Keratinocyte (primary cell): Measurements from ENCODE around the gene SPATA19.

Source experiments
- EZH2 ChIP-seq: IDR thresholded peaks from one replicate; pipeline ENCODE4 v1.6.1; 2012; ENCODE audit warnings: inconsistent platforms, mild to moderate bottlenecking, low read length, moderate library complexity
- TF ChIP-seq, protein P1 (sequence below), 3 experiments: IDR thresholded peaks in 1 of 3; conservative IDR thresholded peaks in 1 of 3; optimal IDR thresholded peaks in 1 of 3; 2 replicates in 2 of 3; 3 replicates in 1 of 3; pipeline versions ENCODE3 to v1.5.1; 2011; ENCODE audit warnings: low read length in 3 of 3, mild to moderate bottlenecking in 3 of 3, moderate library complexity in 2 of 3, control low read depth in 1 of 3, inconsistent platforms in 1 of 3; ENCODE audit not compliant: insufficient read depth in 2 of 3; ENCODE audit errors: extremely low read depth in 1 of 3

- TF ChIP-seq, protein P1, sequence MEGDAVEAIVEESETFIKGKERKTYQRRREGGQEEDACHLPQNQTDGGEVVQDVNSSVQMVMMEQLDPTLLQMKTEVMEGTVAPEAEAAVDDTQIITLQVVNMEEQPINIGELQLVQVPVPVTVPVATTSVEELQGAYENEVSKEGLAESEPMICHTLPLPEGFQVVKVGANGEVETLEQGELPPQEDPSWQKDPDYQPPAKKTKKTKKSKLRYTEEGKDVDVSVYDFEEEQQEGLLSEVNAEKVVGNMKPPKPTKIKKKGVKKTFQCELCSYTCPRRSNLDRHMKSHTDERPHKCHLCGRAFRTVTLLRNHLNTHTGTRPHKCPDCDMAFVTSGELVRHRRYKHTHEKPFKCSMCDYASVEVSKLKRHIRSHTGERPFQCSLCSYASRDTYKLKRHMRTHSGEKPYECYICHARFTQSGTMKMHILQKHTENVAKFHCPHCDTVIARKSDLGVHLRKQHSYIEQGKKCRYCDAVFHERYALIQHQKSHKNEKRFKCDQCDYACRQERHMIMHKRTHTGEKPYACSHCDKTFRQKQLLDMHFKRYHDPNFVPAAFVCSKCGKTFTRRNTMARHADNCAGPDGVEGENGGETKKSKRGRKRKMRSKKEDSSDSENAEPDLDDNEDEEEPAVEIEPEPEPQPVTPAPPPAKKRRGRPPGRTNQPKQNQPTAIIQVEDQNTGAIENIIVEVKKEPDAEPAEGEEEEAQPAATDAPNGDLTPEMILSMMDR (optimal IDR thresholded peaks at IDR 0.05 in 1 of 3, IDR thresholded peaks at IDR 0.05 in 1 of 3, conservative IDR thresholded peaks at IDR 0.05 in 1 of 3; ENCODE audit: extremely low read depth in 1 of 3, insufficient read depth in 2 of 3, low read length in 3 of 3): no peak
- TF ChIP-seq EZH2: no peak
These were observed 21.7 kb downstream of the SPATA19 start for GRCh38 chr11:133823614-133824013.
